Cardiac muscle cell (in vitro differentiated cells and primary cell): ENCODE results near the gene SEC14L1. TPM values are rescaled to one million over a fixed set of nuclear protein-coding genes. Genes with fewer than 3 reads are reported as not detected.

ENCODE experiments used
- DNase-seq, 2 donors: peaks; one replicate each; pipeline versions ENCODE4 v3.0.0 to v3.0.0-alpha.2; 2010 to 2017; ENCODE audit warnings: low read depth in 1 of 2, low spot score in 1 of 2
- H3K27ac ChIP-seq: fragments of 200-600 bp; sonication (generic); 2 replicates; pipeline ENCODE4 v1.5.1; 2016
- H3K27me3 ChIP-seq: fragments of 200-600 bp; sonication (generic); 2 replicates; pipeline ENCODE4 v1.6.0; 2016; ENCODE audit warnings: control low read depth
- H3K36me3 ChIP-seq: fragments of 200-600 bp; sonication (generic); 2 replicates; pipeline ENCODE4 v1.5.1; 2016; ENCODE audit warnings: control low read depth
- H3K4me1 ChIP-seq: fragments of 200-600 bp; sonication (generic); 2 replicates; pipeline ENCODE4 v1.8.1; 2017; ENCODE audit warnings: low read depth, mild to moderate bottlenecking, mixed run types
- H3K4me3 ChIP-seq: fragments of 200-600 bp; sonication (generic); 2 replicates; pipeline ENCODE4 v1.5.1; 2016; ENCODE audit warnings: mild to moderate bottlenecking
- H3K9me3 ChIP-seq: fragments of 200-600 bp; sonication (generic); 2 replicates; pipeline ENCODE4 v1.5.1; 2017; ENCODE audit warnings: low read depth, mild to moderate bottlenecking, control low read depth
- polyA plus RNA-seq: library from polyadenylated mRNA; unstranded; fragments of >200 nt; fragmentation: Nextera tagmentation; extraction: Ambion mirVana; gene quantifications from 2 replicates; pipeline ENCODE4 v1.2.1, GENCODE V29; 2016
- total RNA-seq: library from RNA; depleted of rRNA; stranded (reverse); fragments of >200 nt; gene quantifications from 2 replicates; pipeline ENCODE4 v1.2.3, GENCODE V29; 2016
- TF ChIP-seq, protein P1 (sequence below): IDR thresholded peaks from 2 replicates; pipeline ENCODE4 v1.5.1; 2012; ENCODE audit warnings: low read depth, mild to moderate bottlenecking, low read length

Gene SEC14L1
- total and polyA plus RNA-seq, 2 experiments from 2014 or later, result 25.5 to 30.0 TPM

DNA sequence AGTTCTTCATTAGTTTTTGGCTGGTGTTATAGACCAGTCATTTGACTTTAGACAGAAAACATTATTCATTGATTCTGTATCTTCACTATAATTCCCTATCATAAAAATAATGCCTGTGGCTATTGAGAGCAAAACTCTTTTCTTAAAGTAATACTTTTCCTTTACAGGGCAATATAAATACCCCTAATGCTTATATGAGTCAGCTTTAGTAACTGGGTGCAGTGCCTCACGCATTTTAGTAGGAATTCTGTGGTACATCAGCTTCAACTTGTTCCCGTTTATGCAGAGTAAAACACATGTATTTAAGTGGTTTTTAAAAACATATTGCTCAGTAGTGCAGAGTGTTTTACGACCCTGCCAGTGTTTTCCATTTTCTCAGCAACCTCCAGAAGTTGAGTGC, 68.1 kb downstream of the SEC14L1 start:
- DNase-seq, result no peak
- peaks cover 29% of the 10 kb centered on the region for H3K4me1 ChIP-seq
- peak overlapping the region; percentile 72 for H3K27ac ChIP-seq
- H3K4me3 ChIP-seq, result no peak overlapping the region
- H3K36me3 ChIP-seq, result peaks cover 42% of the 10 kb centered on the region
- TF ChIP-seq, protein P1, sequence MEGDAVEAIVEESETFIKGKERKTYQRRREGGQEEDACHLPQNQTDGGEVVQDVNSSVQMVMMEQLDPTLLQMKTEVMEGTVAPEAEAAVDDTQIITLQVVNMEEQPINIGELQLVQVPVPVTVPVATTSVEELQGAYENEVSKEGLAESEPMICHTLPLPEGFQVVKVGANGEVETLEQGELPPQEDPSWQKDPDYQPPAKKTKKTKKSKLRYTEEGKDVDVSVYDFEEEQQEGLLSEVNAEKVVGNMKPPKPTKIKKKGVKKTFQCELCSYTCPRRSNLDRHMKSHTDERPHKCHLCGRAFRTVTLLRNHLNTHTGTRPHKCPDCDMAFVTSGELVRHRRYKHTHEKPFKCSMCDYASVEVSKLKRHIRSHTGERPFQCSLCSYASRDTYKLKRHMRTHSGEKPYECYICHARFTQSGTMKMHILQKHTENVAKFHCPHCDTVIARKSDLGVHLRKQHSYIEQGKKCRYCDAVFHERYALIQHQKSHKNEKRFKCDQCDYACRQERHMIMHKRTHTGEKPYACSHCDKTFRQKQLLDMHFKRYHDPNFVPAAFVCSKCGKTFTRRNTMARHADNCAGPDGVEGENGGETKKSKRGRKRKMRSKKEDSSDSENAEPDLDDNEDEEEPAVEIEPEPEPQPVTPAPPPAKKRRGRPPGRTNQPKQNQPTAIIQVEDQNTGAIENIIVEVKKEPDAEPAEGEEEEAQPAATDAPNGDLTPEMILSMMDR, result no peak
- no peaks in the 10 kb centered on the region for H3K27me3 ChIP-seq
- no peaks in the 10 kb centered on the region for H3K9me3 ChIP-seq

DNA sequence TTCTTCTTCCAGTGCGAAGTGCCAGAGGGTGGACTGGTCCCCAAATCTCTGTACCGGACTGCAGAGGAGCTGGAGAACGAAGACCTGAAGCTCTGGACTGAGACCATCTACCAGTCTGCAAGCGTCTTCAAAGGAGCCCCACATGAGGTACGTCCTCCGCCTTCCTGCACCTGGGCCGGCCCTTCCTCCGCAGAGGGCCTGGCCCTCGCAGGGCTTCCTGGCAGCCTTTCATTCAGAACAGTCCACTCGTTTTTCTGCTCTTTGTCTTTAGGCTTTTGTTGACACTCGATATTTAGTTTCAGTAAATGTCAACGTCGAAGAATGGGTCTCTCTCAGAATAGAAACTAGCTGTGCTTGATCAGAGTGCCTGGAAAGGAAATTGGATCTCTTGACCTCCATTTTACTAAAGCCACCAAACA, 68.6 kb downstream of the SEC14L1 start:
- DNase-seq, result no peak
- peaks cover 47% of the 10 kb centered on the region for H3K36me3 ChIP-seq
- H3K27ac ChIP-seq, result peak overlapping the region; percentile 72
- H3K4me1 ChIP-seq, result peaks cover 33% of the 10 kb centered on the region
- H3K9me3 ChIP-seq, result no peaks in the 10 kb centered on the region
- TF ChIP-seq, protein P1, result no peak
- H3K4me3 ChIP-seq, result no peak overlapping the region
- no peaks in the 10 kb centered on the region for H3K27me3 ChIP-seq

DNA sequence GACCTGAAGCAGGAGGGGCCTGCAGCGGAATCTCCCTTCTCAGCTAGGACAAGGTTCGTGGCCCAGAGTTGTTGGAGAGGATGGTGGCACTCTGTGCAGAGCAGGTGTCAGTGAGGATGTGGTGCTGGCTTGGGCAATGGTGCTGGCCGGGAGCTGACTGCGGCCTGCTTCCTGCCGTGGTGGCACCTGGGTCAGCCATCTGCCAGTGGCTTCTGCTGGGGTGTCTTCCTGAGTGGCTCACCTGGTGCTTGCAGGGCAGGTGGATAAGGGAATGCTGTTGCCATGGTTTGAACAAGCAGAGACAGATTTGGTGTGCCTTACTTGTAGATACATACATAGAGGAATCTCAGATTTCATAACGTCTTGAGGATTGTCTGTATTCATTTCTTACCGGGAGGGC, 69.6 kb downstream of the SEC14L1 start:
- Histone ChIP-seq H3K4me1 (peaks cover 33% of the 10 kb centered on the region), H3K27me3 (no peaks in the 10 kb centered on the region), H3K36me3 (peaks cover 45% of the 10 kb centered on the region), H3K4me3 (no peak overlapping the region), H3K27ac (no peak overlapping the region), H3K9me3 (no peaks in the 10 kb centered on the region)
- DNase-seq, result no peak
- TF ChIP-seq, protein P1, result no peak

- peaks cover 33% of the 10 kb centered on the region for H3K4me1 ChIP-seq
- H3K4me3 ChIP-seq, result no peak overlapping the region
- no peaks in the 10 kb centered on the region for H3K9me3 ChIP-seq
- TF ChIP-seq, protein P1, result no peak
- no peak for DNase-seq
- H3K27me3 ChIP-seq, result no peaks in the 10 kb centered on the region
- H3K36me3 ChIP-seq, result peaks cover 44% of the 10 kb centered on the region
- peak overlapping the region; percentile 48 for H3K27ac ChIP-seq
Measured at GRCh38 chr17:77210946-77211541, 70.3 kb downstream of the SEC14L1 start.

DNA sequence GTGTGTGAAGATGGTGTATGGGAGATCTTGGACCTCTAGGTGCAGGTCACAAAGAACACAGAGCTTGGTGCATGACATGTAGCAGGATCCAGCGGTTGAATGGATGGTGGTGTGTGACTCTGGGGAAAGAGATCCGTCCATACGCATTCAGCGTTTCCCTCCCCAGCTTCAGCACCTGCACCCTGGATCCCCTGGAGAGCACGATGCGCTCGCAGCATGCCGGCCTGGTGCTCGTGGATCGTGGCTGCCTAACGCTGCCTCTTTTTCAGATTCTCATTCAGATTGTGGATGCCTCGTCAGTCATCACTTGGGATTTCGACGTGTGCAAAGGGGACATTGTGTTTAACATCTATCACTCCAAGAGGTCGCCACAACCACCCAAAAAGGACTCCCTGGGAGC, 70.9 kb downstream of the SEC14L1 start:
- H3K36me3 ChIP-seq, result peaks cover 37% of the 10 kb centered on the region
- H3K4me1 ChIP-seq, result peaks cover 33% of the 10 kb centered on the region
- no peak for DNase-seq
- TF ChIP-seq, protein P1, result no peak
- H3K4me3 ChIP-seq, result no peak overlapping the region
- no peaks in the 10 kb centered on the region for H3K27me3 ChIP-seq
- H3K9me3 ChIP-seq, result no peaks in the 10 kb centered on the region
- peak overlapping the region; percentile 48 for H3K27ac ChIP-seq
